ENCODE results near the gene FHOD1.

DNA sequence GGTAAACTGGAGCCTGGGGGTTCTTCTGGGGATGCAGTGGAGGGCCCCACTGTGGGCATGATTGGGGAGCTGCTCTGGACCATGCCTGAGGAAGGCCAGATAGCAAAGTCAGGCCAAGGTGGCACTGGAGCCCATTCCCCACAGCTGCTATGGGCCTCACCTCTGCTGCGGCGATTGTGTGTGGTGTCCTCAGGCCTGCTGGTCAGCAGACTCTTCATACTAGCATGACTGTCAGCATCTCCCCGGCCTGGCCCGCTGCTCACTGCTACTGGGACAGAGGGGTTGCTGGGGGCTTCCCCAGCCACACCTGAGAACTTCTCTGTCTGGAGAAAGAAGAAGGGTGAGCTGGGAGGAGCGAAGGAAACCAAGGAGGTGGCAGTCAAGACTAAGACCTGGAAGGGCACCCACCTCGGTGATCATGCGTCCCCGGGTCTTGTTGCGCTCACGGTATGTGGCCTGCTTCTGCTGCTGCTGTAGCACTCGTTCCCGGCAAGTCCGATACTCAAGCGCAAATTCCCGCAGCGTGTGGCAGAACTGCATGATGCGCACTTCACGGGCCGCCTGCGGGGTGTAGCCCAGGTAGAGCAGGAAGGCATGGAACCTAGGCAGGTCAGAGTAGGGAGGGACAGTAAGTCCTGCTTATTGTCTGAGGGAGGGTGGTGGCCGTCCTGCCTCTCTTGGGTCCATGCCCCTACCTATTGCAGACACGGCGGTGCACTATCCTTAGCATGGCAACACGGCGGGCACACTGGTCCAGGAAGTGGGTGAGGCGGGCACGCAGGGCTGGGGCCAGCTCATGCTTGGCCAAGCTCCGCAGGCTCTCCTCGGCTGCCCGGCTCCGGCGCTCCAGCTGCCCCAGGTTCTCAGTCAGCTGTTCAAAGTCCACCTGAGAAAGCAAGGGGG is 17.1 kb downstream of the FHOD1 start:
- TF ChIP-seq, protein P1, sequence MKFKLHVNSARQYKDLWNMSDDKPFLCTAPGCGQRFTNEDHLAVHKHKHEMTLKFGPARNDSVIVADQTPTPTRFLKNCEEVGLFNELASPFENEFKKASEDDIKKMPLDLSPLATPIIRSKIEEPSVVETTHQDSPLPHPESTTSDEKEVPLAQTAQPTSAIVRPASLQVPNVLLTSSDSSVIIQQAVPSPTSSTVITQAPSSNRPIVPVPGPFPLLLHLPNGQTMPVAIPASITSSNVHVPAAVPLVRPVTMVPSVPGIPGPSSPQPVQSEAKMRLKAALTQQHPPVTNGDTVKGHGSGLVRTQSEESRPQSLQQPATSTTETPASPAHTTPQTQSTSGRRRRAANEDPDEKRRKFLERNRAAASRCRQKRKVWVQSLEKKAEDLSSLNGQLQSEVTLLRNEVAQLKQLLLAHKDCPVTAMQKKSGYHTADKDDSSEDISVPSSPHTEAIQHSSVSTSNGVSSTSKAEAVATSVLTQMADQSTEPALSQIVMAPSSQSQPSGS (tag by site-specific recombination; IDR thresholded peaks at IDR 0.05; ENCODE audit: low read depth) = no peak
- TF ChIP-seq, protein P2, sequence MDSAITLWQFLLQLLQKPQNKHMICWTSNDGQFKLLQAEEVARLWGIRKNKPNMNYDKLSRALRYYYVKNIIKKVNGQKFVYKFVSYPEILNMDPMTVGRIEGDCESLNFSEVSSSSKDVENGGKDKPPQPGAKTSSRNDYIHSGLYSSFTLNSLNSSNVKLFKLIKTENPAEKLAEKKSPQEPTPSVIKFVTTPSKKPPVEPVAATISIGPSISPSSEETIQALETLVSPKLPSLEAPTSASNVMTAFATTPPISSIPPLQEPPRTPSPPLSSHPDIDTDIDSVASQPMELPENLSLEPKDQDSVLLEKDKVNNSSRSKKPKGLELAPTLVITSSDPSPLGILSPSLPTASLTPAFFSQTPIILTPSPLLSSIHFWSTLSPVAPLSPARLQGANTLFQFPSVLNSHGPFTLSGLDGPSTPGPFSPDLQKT (IDR thresholded peaks at IDR 0.05; ENCODE audit: borderline replicate concordance, low read depth, low read length) = no peak
- TF ChIP-seq, protein P3, sequence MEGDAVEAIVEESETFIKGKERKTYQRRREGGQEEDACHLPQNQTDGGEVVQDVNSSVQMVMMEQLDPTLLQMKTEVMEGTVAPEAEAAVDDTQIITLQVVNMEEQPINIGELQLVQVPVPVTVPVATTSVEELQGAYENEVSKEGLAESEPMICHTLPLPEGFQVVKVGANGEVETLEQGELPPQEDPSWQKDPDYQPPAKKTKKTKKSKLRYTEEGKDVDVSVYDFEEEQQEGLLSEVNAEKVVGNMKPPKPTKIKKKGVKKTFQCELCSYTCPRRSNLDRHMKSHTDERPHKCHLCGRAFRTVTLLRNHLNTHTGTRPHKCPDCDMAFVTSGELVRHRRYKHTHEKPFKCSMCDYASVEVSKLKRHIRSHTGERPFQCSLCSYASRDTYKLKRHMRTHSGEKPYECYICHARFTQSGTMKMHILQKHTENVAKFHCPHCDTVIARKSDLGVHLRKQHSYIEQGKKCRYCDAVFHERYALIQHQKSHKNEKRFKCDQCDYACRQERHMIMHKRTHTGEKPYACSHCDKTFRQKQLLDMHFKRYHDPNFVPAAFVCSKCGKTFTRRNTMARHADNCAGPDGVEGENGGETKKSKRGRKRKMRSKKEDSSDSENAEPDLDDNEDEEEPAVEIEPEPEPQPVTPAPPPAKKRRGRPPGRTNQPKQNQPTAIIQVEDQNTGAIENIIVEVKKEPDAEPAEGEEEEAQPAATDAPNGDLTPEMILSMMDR (tag by site-specific recombination; IDR thresholded peaks at IDR 0.05) = no peak
- no peak for TF ChIP-seq ZNF433 (tag by site-specific recombination; IDR thresholded peaks at IDR 0.05; ENCODE audit: low read depth)

All from HEK293 (cell line).